IMR-90 (cell line): ENCODE results near the gene ATG7. TPM values are rescaled to one million over a fixed set of nuclear protein-coding genes. Genes with fewer than 3 reads are reported as not detected.

Experiments used
- ATAC-seq: fragments of 200-7000 bp; cut with Tn5 transposase; 2 replicates; pipeline ENCODE4 v1.9.1; 2020; ENCODE audit warnings: low read depth, mild to moderate bottlenecking, moderate library complexity
- BruUV-seq: library from RNA; stranded (reverse); fragments of 400-500 nt; replicated peaks from 2 replicates; lab custom pipeline; 2021; lab: Mats Ljungman, UMichigan
- CTCF ChIA-PET: fragments of 300-600 bp; formaldehyde crosslinking; extraction: SDS; loops from one replicate; lab custom pipeline; 2021; ENCODE audit warnings: antibody characterized with exemption; lab: Yijun Ruan, JAX
- POLR2A ChIA-PET: fragments of 300-600 bp; sonication (Branson Sonifier 250); formaldehyde crosslinking; loops from one replicate; lab custom pipeline; 2022; ENCODE audit warnings: antibody characterized with exemption; ENCODE audit not compliant: unreplicated experiment; lab: Charles Lee
- DNase-seq: peaks from one replicate; pipeline ENCODE4 v3.0.0; 2013
- H2AFZ ChIP-seq: replicated peaks from 2 replicates; pipeline ENCODE3; 2013; ENCODE audit warnings: low read length, mild to moderate bottlenecking; ENCODE audit not compliant: poor library complexity
- H2AK5ac ChIP-seq: 2 replicates; pipeline ENCODE4 v1.6.1; 2013; ENCODE audit warnings: low read depth, low read length, inconsistent platforms
- H2AK9ac ChIP-seq: replicated peaks from 2 replicates; pipeline ENCODE3; 2013; ENCODE audit warnings: mild to moderate bottlenecking, low read depth, low read length, moderate library complexity; ENCODE audit not compliant: poor library complexity
- H2BK120ac ChIP-seq: 2 replicates; pipeline ENCODE4 v1.6.1; 2013; ENCODE audit warnings: low read depth, low read length, inconsistent platforms
- H2BK15ac ChIP-seq: 3 replicates; pipeline ENCODE4 v1.6.1; 2013; ENCODE audit warnings: low read depth, low read length, inconsistent platforms
- H2BK20ac ChIP-seq: 2 replicates; pipeline ENCODE4 v1.6.1; 2013; ENCODE audit warnings: low read depth, mild to moderate bottlenecking, inconsistent platforms, low read length, moderate library complexity
- H2BK5ac ChIP-seq: 2 replicates; pipeline ENCODE4 v1.6.1; 2013; ENCODE audit warnings: mild to moderate bottlenecking, low read depth, low read length, inconsistent platforms; ENCODE audit not compliant: poor library complexity, severe bottlenecking
- H3K14ac ChIP-seq: replicated peaks from 2 replicates; pipeline ENCODE4 v1.6.1; 2013; ENCODE audit warnings: low read depth, low read length, inconsistent platforms
- H3K18ac ChIP-seq: 2 replicates; pipeline ENCODE4 v1.6.1; 2013; ENCODE audit warnings: low read depth, low read length, control low read depth
- H3K23ac ChIP-seq: 2 replicates; pipeline ENCODE4 v1.6.1; 2013; ENCODE audit warnings: low read depth, low read length, inconsistent platforms
- H3K27ac ChIP-seq: 2 replicates; pipeline ENCODE4 v1.5.1; 2013; ENCODE audit warnings: mild to moderate bottlenecking, control low read depth, low read length; ENCODE audit not compliant: insufficient read depth
- H3K27me3 ChIP-seq: 2 replicates; pipeline ENCODE4 v1.6.1; 2013; ENCODE audit warnings: low read length; ENCODE audit not compliant: control insufficient read depth, insufficient read depth
- H3K36me3 ChIP-seq: 2 replicates; pipeline ENCODE4 v1.6.1; 2013; ENCODE audit warnings: low read length, mixed read lengths; ENCODE audit not compliant: control insufficient read depth, insufficient read depth
- H3K4ac ChIP-seq: 2 replicates; pipeline ENCODE4 v1.6.1; 2013; ENCODE audit warnings: low read depth, low read length, inconsistent platforms
- H3K4me1 ChIP-seq: 2 replicates; pipeline ENCODE4 v1.6.1; 2013; ENCODE audit warnings: low read length, mixed read lengths; ENCODE audit not compliant: control insufficient read depth, insufficient read depth
- H3K4me2 ChIP-seq: 2 replicates; pipeline ENCODE4 v1.6.1; 2013; ENCODE audit warnings: low read depth, mild to moderate bottlenecking, control low read depth, low read length, moderate library complexity
- H3K4me3 ChIP-seq: 2 replicates; pipeline ENCODE4 v1.5.1; 2013; ENCODE audit warnings: low read depth, mild to moderate bottlenecking, control low read depth, low read length, moderate library complexity; ENCODE audit not compliant: insufficient read depth
- H3K56ac ChIP-seq: 2 replicates; pipeline ENCODE4 v1.6.1; 2013; ENCODE audit warnings: low read length, inconsistent platforms; ENCODE audit not compliant: insufficient read depth; ENCODE audit errors: extremely low read depth
- H3K79me1 ChIP-seq, 2 experiments: 2 replicates each; pipeline ENCODE4 v1.6.1; 2013; ENCODE audit warnings: low read length in 2 of 2, inconsistent platforms in 1 of 2, low read depth in 1 of 2
- H3K9ac ChIP-seq: 2 replicates; pipeline ENCODE4 v1.6.1; 2013; ENCODE audit warnings: low read depth, low read length, control low read depth
- H3K9me1 ChIP-seq: 2 replicates; pipeline ENCODE4 v1.6.1; 2013; ENCODE audit warnings: low read length, inconsistent platforms; ENCODE audit not compliant: insufficient read depth
- H3K9me3 ChIP-seq: 2 replicates; pipeline ENCODE4 v1.6.1; 2013; ENCODE audit warnings: low read length; ENCODE audit not compliant: control insufficient read depth, insufficient read depth
- H4K20me1 ChIP-seq: 2 replicates; pipeline ENCODE4 v1.6.1; 2013; ENCODE audit warnings: low read length, inconsistent platforms; ENCODE audit not compliant: insufficient read depth
- H4K5ac ChIP-seq: 2 replicates; pipeline ENCODE4 v1.6.1; 2013; ENCODE audit warnings: mild to moderate bottlenecking, low read depth, low read length, control low read depth
- H4K8ac ChIP-seq, 2 experiments: 2 replicates each; pipeline ENCODE4 v1.6.1; 2013; ENCODE audit warnings: low read depth in 2 of 2, low read length in 2 of 2, control low read depth in 1 of 2, inconsistent platforms in 1 of 2
- H4K91ac ChIP-seq: 2 replicates; pipeline ENCODE4 v1.6.1; 2013; ENCODE audit warnings: low read depth, low read length, inconsistent platforms; ENCODE audit not compliant: insufficient read depth
- BHLHE40 ChIP-seq: fragments of 150-350 bp; IDR thresholded peaks from 2 replicates; pipeline ENCODE4 v1.6.1; 2016; ENCODE audit warnings: mild to moderate bottlenecking, low read depth, low read length
- CEBPB ChIP-seq: IDR thresholded peaks from 2 replicates; pipeline ENCODE4 v1.6.1; 2012; ENCODE audit warnings: low read depth, low read length, improper control_type of control experiment
- CHD1 ChIP-seq: IDR thresholded peaks from 2 replicates; pipeline ENCODE4 v1.6.1; 2012; ENCODE audit warnings: low read depth, low read length, improper control_type of control experiment
- FOS ChIP-seq: fragments of 150-350 bp; IDR thresholded peaks from 2 replicates; pipeline ENCODE4 v1.6.1; 2016; ENCODE audit warnings: low read depth, low read length
- MAFK ChIP-seq: IDR thresholded peaks from 2 replicates; pipeline ENCODE4 v1.6.1; 2012; ENCODE audit warnings: low read depth, low read length, improper control_type of control experiment
- MAZ ChIP-seq: IDR thresholded peaks from 2 replicates; pipeline ENCODE4 v1.6.1; 2012; ENCODE audit warnings: low read depth, mild to moderate bottlenecking, low read length, improper control_type of control experiment, moderate library complexity, borderline replicate concordance
- MXI1 ChIP-seq: IDR thresholded peaks from 2 replicates; pipeline ENCODE4 v1.6.1; 2012; ENCODE audit warnings: low read depth, mild to moderate bottlenecking, low read length, moderate library complexity, borderline replicate concordance
- NFE2L2 ChIP-seq: fragments of 150-350 bp; IDR thresholded peaks from 2 replicates; pipeline ENCODE4 v1.6.1; 2016; ENCODE audit warnings: low read depth, mild to moderate bottlenecking, low read length
- POLR2A ChIP-seq: IDR thresholded peaks from 2 replicates; pipeline ENCODE4 v1.6.1; 2012; ENCODE audit warnings: mild to moderate bottlenecking, low read depth, low read length
- RAD21 ChIP-seq: IDR thresholded peaks from 2 replicates; pipeline ENCODE4 v1.6.1; 2012; ENCODE audit warnings: low read length, improper control_type of control experiment
- RCOR1 ChIP-seq: IDR thresholded peaks from 2 replicates; pipeline ENCODE4 v1.6.1; 2012; ENCODE audit warnings: mild to moderate bottlenecking, low read length, improper control_type of control experiment; ENCODE audit not compliant: insufficient replicate concordance
- RFX5 ChIP-seq: IDR thresholded peaks from 2 replicates; pipeline ENCODE4 v1.8.0; 2012; ENCODE audit warnings: low read depth, mild to moderate bottlenecking, low read length, moderate library complexity
- SMC3 ChIP-seq: fragments of 150-350 bp; IDR thresholded peaks from 2 replicates; pipeline ENCODE4 v1.6.1; 2016; ENCODE audit warnings: low read depth, mild to moderate bottlenecking, antibody characterized with exemption, low read length, moderate library complexity
- WGBS, 2 experiments: methylation state at CpG; one replicate each; pipeline versions ENCODE4 v1.1.5 to v1.1.7; 2013; ENCODE audit warnings: missing lambda C conversion rate in 2 of 2; ENCODE audit not compliant: insufficient read length in 1 of 2; ENCODE audit errors: extremely low coverage in 2 of 2; 5-methylcytosine and 5-hydroxymethylcytosine counted together
- dilution Hi-C: fragments of 300-500 bp; cut with HindIII; formaldehyde crosslinking; loops from one replicate; pipeline ENCODE4 v1.14.3; 2018; ENCODE audit warnings: low sequenced_read_pairs; ENCODE audit not compliant: unreplicated experiment
- in situ Hi-C: fragments of 300-500 bp; cut with MboI; formaldehyde crosslinking; loops from 3 replicates; pipeline ENCODE4 v1.14.3; 2019; ENCODE audit warnings: low sequenced_read_pairs, inconsistent platforms, mixed read lengths
- intact Hi-C: fragments of 100-400 bp; cut with micrococcal nuclease; formaldehyde crosslinking; loops from 2 replicates; pipeline ENCODE4 v1.10.0; 2022
- polyA plus RNA-seq, 3 experiments: library from polyadenylated mRNA; depleted of rRNA; stranded (reverse); fragments of >200 nt; gene quantifications; 2 replicates each; pipeline ENCODE4 v1.2.3, GENCODE V29; 2012; ENCODE audit warnings: low replicate concordance in 1 of 3
- total RNA-seq: library from RNA; depleted of rRNA; stranded (reverse); fragments of >200 nt; gene quantifications from 2 replicates; pipeline ENCODE4 v1.2.3, GENCODE V29; 2012
- TF ChIP-seq, protein P1 (sequence below): fragments of 150-350 bp; IDR thresholded peaks from 2 replicates; pipeline ENCODE4 v1.6.1; 2017; ENCODE audit warnings: mild to moderate bottlenecking, antibody characterized with exemption, low read length, low read depth
- TF ChIP-seq, protein P2 (sequence below): conservative IDR thresholded peaks from 2 replicates; pipeline ENCODE4 v1.5.1; 2012; ENCODE audit warnings: mild to moderate bottlenecking, low read depth, low read length, improper control_type of control experiment
- TF ChIP-seq, protein P3 (sequence below): fragments of 150-350 bp; IDR thresholded peaks from 2 replicates; pipeline ENCODE4 v1.6.1; 2016; ENCODE audit warnings: low read depth, mild to moderate bottlenecking, low read length, moderate library complexity, borderline replicate concordance

The ATG7 gene
- total and polyA plus RNA-seq, 2 of the 4 experiments (the other 2 are of a cell fraction), result 15.6 to 51.4 TPM

DNA sequence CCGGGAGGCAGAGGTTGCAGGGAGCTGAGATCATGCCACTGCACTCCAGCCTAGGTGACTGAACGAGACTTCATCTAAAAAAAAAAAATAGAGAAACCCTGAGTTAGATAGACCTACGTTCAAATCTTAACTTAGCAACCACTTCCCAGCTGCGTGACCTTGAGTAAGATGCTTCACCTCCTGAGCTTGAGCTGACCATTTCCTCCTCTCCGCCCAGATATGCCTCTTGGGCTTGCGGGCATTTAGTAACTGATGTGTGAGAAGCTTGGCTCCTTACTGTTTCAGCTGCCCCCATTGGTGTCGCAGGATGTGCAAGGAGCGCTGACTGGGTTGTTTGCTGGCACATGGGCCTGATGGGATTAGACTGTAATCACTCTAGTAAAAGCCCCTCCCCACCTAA lies 26.9 kb upstream of the ATG7 start:
- POLR2A ChIA-PET, result no interaction called here

More for the DNA sequence above, 26.9 kb upstream of the ATG7 start:
- Histone ChIP-seq H3K4ac (peak overlapping the region; percentile 19; the same call in 1 of the 2 replicates), H3K9me1 (peaks cover 25% of the 10 kb centered on the region), H3K56ac (no peak overlapping the region), H3K9ac (no peak overlapping the region), H2BK15ac (0 out of 3 replicates have a peak overlapping the region, but pooled peaks have one; percentile 23), H3K23ac (no peak overlapping the region), H3K4me1 (peaks cover 6% of the 10 kb centered on the region), H2BK120ac (peak overlapping the region; percentile 63; the same call in 1 of the 2 replicates), H4K20me1 (0 out of 2 replicates have a peak, but pooled peaks cover 8% of the 10 kb centered on the region), H2BK20ac (0 out of 2 replicates have a peak overlapping the region, but pooled peaks have one; percentile 4), H3K4me2 (no peak overlapping the region), H2BK5ac (no peak overlapping the region), H2AK5ac (0 out of 2 replicates have a peak overlapping the region, but pooled peaks have one; percentile 27), H3K14ac (no peak overlapping the region), H2AK9ac (no peak overlapping the region), H3K36me3 (peaks cover 4% of the 10 kb centered on the region; the same call in 1 of the 2 replicates), H3K27me3 (no peaks in the 10 kb centered on the region), H2AFZ (no peak overlapping the region), H3K9me3 (no peaks in the 10 kb centered on the region), H3K4me3 (no peak overlapping the region), H4K8ac (no peak overlapping the region), H3K18ac (no peak overlapping the region), H3K79me1 (peaks cover 37 to 73% of the 10 kb centered on the region in 2 experiments), H4K5ac (no peak overlapping the region), H3K27ac (no peak overlapping the region), H4K91ac (no peak overlapping the region; the same call in 1 of the 2 replicates)
- CTCF ChIA-PET, result no interaction called here
- WGBS, 2 experiments, result 100% methylated on average over 2 of the region's 8 CpGs; no CpG with 5 or more reads in 1 of the 2 experiments
- DNase-seq (no peak), ATAC-seq (no peak)
- dilution Hi-C loops (no loop called here), intact Hi-C loops (no loop called here), in situ Hi-C loops (no loop called here)
- TF ChIP-seq, protein P1, sequence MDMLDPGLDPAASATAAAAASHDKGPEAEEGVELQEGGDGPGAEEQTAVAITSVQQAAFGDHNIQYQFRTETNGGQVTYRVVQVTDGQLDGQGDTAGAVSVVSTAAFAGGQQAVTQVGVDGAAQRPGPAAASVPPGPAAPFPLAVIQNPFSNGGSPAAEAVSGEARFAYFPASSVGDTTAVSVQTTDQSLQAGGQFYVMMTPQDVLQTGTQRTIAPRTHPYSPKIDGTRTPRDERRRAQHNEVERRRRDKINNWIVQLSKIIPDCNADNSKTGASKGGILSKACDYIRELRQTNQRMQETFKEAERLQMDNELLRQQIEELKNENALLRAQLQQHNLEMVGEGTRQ, result no peak
- TF ChIP-seq POLR2A, result no peak
- TF ChIP-seq MAFK, result no peak
- TF ChIP-seq, protein P2, sequence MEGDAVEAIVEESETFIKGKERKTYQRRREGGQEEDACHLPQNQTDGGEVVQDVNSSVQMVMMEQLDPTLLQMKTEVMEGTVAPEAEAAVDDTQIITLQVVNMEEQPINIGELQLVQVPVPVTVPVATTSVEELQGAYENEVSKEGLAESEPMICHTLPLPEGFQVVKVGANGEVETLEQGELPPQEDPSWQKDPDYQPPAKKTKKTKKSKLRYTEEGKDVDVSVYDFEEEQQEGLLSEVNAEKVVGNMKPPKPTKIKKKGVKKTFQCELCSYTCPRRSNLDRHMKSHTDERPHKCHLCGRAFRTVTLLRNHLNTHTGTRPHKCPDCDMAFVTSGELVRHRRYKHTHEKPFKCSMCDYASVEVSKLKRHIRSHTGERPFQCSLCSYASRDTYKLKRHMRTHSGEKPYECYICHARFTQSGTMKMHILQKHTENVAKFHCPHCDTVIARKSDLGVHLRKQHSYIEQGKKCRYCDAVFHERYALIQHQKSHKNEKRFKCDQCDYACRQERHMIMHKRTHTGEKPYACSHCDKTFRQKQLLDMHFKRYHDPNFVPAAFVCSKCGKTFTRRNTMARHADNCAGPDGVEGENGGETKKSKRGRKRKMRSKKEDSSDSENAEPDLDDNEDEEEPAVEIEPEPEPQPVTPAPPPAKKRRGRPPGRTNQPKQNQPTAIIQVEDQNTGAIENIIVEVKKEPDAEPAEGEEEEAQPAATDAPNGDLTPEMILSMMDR, result no peak
- TF ChIP-seq RCOR1, result no peak
- no peak for TF ChIP-seq RFX5
- no peak for TF ChIP-seq MAZ
- no peak for TF ChIP-seq NFE2L2
- TF ChIP-seq FOS, result no peak
- TF ChIP-seq SMC3, result no peak
- TF ChIP-seq CEBPB, result no peak
- no peak for TF ChIP-seq MXI1
- no peak for TF ChIP-seq RAD21
- TF ChIP-seq, protein P3, sequence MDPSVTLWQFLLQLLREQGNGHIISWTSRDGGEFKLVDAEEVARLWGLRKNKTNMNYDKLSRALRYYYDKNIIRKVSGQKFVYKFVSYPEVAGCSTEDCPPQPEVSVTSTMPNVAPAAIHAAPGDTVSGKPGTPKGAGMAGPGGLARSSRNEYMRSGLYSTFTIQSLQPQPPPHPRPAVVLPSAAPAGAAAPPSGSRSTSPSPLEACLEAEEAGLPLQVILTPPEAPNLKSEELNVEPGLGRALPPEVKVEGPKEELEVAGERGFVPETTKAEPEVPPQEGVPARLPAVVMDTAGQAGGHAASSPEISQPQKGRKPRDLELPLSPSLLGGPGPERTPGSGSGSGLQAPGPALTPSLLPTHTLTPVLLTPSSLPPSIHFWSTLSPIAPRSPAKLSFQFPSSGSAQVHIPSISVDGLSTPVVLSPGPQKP, result no peak
- TF ChIP-seq BHLHE40, result no peak
- TF ChIP-seq CHD1, result no peak
- no TSS peak for BruUV-seq
